Esophagus muscularis mucosa (tissue), 3 donors: ENCODE data around the gene OR2T8.

Experiments used
- CTCF ChIP-seq, 3 experiments: fragments of 200-600 bp in 2 of 3; fragments of 450-650 bp in 1 of 3; sonication (generic) in 2 of 3; IDR thresholded peaks; one replicate each; pipeline ENCODE4 v1.5.1; 2017 to 2019; ENCODE audit warnings: antibody characterized with exemption in 3 of 3, mild to moderate bottlenecking in 2 of 3, moderate library complexity in 1 of 3
- POLR2A ChIP-seq: fragments of 450-650 bp; IDR thresholded peaks from one replicate; pipeline ENCODE4 v1.6.1; 2017; ENCODE audit warnings: antibody characterized with exemption, moderate library complexity, mild to moderate bottlenecking, low read depth

- TF ChIP-seq POLR2A: no peak
- no peak for TF ChIP-seq CTCF (IDR thresholded peaks at IDR 0.05)
Measured at GRCh38 chr1:247942624-247943023, 22.6 kb downstream of the OR2T8 start.
